Activated CD8-positive, alpha-beta memory T cell treated with anti-CD3 and anti-CD28 coated beads, Interleukin-2, amount 50 U/mL, for 24 hours (primary cell): ENCODE results near the gene SAPCD2.

Source experiments
- DNase-seq: peaks from one replicate; pipeline ENCODE4 v3.0.0-alpha.2; 2020; ENCODE audit errors: extremely low read depth

SAPCD2 gene

DNA sequence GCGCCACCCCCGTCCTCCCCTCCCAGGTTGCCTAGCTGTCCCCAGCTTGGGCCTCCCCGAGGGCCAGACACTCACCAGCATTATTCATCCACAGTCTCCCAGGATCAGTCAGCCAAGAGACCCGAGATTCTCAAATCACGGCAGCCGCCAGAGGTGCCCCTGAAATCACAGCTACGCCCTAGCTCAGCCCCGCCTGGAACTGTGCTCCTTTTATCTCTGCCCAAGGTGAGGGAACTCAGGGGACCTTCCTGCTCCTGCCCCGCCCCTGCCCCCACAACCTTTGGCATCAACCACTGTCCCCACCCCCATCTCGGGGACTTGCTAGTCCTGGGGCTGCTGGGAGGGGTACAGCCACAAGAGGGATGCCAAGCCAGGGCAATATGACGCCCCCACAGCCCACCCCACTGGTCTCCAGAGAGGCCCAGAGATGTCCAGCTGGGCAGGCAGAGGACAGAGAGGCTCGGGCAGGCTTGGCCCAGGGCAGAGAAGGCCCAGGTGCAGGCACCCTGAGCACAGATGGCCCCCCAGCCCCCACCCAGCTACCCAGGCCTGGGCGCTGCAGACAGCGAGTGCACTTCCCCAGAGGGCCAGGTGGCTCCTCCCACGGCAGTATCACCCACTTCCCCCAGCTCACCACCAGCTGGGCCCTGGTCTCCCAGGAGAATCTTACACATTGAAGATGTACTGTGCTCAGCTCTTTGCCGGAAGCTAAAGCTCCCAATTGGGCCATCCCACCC is 38.3 kb downstream of the SAPCD2 start, which contains the start of gene FUT7:
TSS of gene FUT7 (minus strand) at position 185 of the 737 bp plus-strand sequence. CDS start at position 88, 97 bp downstream.
- DNase-seq, result no peak

DNA sequence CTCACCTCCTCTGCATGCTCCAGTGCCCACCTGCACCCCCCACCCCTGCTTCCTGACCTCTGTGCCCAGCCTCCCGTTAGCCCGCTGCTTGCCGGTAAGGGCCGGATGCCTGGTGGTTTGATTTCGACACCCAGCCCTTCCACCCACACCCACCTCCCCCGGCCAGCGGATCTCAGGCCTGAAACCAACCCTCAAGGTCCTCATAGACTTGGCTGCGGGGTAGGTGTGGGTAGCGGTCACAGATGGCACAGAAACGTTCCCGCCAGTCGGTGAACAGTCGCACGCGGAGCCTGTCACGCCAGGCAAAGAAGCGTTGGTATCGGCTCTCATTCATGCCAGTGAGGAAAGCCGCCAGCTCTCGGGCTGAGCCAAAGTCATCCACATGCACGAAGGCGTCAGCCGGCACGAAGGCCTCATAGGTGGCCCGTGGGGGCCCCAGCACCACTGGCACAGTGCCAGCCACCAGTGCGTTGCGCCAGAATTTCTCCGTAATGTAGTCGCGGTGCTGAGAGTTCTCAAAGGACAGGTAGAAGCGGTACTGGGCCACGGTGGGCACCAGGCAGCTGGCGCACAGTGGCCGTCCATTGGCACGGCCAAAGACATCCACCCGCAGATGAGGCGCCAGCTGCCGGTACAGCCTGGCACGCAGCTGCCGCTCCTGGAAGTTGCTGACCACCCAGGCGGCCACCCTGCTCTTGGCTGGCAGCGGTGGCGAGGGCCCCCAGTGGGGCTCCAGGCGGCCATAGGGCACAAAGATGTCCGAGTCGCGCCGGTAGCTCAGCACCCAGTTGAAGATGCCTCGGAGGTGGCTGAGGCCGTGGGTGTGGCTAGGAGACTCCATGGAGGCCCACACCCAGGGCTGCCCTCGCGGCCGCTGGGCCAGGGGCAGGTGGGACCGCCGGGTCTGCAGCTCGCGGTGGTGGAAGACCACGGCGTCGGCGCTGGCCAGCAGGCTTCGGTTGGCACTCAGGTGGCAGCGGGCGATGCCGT is 39.5 kb downstream of the SAPCD2 start:
- no peak for DNase-seq

DNA sequence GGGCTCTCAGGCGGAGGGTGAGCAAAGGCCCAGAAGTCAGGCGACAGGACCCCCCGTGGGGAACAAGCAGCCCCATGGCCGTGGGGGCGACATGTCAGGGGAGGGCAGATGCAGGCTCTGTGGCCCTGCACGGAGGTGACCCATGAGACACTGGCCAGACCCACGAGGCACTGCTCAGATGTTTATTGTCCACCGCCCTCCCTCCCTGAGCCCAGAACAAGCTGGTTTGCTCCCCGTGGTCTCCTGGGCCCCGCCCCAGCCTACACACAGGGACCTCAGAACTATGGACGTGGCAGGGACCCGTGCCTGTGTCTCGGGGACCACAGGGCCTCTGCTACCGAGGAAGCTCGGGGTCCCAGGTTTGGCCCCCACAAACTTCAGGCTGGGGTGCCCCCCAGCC is 40.4 kb downstream of the SAPCD2 start:
- no peak for DNase-seq

DNA sequence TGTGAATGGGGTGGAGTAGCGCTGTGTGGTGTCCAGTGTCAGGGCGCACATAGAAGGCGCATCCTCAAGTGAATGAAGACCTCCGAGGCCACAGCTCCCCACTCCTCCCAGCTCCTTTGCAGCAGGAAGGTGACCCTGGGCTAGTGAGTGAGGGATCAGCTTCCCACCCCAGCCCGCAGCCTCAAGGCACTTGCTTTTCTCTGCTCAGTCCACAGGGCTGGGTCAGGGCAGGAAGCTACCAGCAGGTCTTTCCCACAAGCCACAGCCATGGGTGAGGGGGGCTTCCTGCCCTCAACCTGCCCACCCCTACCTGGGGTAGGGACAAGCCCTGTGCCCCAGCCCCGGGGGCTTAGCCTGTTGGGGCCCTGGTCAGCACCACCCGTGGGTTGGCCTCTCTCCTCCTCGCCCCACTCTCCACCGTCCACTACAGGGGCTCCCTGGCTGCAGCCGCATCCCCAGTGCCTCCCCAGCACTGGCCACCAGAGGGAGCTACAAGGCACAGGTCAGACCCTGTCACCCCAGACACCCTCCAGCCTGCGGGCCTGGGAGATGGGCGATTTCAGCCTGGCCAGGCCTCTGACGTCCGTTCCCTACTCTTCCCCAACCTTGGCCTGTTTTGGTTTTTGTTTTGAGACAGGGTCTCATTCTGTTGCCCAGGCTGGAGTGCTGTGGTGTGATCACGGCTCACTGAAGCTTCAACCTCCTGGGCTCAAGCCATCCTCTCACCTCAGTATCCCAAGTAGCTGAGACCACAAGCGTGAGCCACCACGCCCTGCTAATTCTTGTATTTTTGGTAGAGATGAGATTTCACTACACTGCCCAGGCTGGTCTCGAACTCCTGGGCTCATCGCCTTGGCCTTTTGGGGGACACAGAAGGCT is 41.1 kb downstream of the SAPCD2 start:
- no peak for DNase-seq

DNA sequence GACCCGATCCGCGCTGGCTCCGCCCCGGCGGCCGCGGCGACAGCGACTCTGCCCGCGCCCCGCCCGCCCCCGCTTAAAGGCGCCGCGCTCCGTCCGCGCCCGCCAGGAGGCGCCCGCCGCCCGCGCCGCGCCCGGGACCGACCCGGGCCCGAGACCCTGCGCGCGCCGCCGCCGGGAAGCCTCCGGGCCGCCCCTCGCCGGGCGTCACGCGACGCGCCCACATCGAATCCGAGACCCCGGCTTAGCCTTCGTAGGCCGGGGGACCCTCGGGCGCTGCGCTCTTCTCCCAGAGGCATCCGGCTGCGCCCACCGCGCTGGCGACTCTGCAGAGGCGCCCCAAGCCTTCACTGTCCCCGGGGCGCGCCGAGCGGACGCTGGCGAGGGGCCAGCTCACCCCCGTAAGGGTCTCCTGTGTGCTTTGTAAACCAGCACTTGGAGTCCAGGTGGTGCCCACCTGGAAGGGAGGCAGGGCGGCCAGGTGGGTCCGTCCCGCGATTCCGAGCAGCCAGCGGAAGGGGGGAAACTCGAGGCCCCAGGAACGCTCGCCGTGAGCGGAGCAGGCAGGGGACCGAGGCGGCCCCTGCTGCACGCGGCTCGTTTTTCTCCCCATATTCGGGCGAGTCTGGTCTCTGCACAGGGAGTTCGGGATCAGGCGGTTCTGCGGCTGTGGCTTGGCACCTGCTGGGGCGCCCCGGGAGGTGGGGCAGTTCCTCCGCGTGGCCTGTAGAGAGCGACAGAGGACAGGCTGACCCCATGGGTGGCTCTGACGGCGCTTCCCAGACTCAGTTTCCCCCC is 41.9 kb downstream of the SAPCD2 start:
- DNase-seq, result no peak

DNA sequence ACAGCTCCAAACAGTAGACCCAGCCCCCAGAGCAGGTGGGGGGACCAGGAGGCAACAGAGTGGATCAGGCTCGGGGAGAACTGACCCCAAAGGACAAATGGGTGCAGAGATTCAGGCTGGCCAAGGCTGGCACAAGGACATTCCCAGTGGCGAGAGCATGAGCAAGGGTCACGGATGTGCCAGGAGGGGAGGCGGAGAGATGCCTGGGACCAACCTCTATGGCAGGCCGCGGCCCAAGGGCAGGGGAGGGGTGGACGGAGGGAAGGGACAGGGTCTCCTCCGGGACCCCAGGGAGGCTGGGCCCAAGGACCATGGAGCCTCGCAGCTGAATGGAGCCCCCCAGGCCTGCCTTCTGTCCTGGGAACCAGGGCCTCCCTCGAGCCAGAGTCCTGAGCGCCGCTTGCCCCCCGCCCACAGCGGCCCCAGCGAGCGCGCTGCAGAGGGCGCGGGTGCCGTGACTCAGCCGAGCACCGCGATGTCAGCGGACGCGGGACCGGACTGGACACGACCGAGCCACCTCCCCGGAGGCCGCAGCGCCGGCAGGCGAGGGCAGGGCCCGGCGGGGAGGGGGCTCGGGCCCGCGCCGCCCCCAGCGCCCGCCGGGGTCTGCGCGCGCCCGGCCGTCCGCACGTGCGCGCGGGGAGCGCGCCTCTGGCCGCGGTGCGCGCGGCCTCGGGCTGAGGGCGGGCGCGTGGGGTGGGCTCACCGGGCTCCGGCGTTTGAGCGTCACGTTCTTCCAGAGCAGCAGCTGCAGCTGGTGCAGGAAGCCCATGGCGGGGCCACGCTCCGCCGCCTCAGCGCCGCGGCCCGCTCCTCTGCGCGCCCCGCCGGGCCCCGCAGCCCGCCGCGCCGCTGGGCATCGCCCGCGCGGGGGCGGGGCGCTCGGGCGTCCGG is 42.7 kb downstream of the SAPCD2 start, which contains the start of gene ABCA2:
TSS of gene ABCA2 (minus strand) at position 869 of the 894 bp plus-strand sequence. CDS start at position 772, 97 bp downstream.
- DNase-seq, result no peak

DNA sequence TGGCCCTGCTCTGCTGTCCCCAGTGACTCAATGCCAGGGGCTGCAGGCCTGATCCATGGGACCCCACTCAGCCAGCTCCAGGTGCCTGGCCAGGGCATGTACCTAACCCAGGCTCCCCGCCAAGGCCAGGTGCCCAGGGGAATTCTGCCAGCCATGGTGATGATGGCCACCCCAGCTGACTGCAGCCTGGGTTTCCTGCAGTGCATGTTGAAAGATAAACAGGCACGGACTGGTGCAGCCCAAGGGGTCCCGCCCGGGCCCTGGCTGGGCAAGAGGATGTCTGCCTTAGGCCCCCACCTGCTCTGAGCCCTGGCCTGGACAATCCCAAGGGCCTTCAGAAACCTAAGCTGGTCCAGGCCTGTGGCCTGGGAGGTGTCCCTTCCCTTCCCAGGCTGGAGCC is 43.5 kb downstream of the SAPCD2 start:
- no peak for DNase-seq

DNA sequence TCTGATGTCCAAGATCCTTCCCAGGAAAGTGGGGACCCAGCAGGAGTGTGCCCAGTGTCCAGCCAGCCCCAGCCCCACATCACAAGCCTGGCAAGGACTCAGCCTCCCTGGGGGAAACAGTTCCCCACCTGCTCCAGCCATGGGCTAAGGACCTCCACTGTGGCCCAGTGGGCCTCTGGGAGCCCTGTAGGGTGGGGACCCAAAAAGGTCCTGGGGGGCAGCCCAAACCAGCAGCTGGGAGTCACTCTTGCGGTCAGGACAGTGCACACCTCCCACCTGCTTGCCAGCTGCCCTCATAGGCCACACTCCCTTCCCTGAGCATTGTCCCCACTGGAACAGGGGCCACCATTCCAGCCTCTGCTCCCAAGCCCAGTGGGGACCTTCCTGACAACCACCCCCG is 44.0 kb downstream of the SAPCD2 start:
- DNase-seq, result no peak

DNA sequence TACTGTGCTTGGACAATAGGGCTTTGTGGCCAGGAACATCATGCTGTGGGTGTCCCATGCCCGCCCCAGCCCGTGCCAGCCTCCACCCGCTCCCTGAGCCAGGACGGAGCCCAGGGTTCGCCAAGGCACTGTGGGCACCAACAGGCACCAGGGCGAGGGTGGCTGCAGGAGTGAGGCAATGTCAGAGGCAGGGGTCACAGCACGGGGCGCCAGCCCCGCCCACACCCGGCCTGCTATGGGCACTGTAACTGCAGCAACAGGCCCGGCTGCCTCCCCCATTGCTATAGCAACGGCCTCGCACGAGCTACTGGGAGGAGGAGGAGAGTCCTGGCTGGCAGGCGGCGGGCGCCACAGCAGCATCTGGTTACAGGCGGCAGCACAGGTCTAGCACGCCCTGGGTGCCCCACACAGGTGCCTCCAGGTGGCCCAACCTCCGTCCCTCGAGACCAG is 44.8 kb downstream of the SAPCD2 start:
- no peak for DNase-seq

DNA sequence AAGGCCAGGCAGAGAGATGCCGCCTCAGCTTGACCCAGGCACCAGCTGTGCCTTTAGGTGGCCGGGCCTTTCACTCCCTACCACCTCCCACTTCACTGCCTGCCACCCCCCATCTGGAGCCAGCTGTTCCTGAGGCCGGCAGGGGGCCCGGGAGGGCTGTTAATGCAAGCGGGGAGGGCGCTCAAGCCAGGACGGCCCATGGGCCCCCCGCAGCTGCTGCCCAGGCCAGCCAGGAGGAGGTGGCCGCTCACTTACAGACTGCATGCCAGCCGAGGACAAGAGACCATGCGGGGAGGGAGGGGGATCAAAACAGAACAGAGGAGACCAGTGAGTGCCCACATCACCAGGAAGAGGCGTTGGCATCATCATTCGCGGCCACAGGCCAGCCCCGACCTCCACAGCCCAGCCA is 46.8 kb downstream of the SAPCD2 start:
- no peak for DNase-seq

DNA sequence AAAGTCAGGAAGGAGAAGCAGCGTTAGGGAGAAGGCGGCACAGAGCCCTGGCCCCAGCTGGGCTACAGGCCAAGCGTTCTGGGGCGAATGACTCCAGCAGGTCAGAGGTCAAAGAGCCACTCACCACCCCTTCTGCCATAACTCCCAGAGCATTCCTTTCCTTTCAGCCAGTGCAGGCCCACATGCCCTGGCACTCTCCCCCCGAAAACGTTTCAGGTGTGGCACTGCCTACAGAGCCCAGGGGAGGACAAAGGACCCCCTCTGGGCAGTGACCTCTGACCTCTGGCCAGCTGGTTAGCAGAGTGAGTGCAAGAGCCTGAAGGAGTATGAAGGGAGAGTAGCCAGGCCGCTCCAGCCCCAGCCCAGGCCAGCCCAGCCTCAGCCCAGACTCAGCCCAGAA is 47.2 kb downstream of the SAPCD2 start:
- no peak for DNase-seq

DNA sequence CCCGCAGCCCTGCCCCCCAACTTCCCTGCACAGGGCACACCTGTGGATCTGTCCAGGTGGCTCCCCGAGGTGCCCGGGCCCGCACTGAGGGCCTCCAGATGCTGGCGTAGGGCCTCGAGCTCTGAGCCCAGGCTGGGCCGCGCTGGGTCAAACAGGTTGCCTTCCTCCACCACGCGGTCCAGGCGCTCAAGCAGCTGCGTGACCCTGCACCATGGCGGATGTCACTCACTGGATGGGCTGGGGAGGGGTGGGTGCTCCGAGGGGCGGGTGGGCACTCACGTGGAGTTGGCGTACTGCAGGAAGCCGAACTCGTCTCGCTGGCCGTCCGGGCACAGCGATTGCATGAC is 47.7 kb downstream of the SAPCD2 start:
- DNase-seq, result no peak

DNA sequence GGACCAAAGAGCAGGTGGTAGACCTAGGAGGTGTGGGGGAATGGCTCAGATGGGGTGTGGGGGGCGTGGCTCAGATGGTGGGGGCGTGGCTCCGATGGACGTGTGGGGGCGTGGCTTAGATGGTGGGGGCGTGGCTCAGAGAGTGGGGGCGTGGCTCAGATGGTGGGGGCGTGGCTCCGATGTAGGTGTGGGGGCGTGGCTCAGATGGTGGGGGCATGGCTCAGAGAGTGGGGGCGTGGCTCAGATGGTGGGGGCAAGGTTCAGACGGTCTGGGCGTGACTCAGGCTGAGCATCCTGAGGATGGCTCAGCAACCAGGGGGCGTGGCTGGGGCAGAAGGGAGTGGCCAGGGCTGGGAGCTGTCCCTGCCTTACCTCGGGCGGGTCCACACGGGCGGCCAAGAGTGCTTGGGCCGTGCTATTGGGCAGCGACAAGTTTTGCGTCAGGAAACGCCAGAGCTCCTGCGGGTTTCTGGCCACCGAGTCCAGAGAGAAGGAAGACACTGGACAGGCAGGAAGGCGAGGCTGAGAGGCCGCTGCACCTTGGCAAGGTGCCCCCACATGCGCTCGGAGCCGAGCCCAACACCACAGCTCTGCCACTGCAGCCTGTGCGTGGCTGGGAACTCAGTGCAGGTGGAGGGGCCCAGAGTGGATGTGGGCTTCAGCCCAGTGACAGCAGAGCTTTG is 48.2 kb downstream of the SAPCD2 start:
- peak; percentile 58 for DNase-seq

DNA sequence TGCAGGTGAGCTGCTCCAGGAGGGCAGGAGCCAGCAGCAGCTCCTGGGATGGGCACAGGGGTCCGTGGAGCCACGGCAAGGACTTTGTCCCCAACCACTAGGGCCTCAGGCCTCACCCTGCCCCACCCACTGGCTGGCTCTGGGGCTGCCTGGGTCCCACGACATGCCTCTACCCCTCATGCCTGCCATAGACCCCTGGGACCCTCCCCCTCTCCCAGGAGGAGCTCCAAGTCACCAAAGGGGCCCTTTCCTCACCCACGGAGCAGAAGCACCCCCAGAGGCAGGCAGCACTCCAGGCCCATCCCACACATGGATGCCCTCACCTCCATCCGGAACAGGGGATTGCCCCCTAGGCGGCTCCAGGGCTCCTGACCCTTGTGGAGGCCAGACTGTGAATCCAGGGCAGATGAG is 48.8 kb downstream of the SAPCD2 start:
- DNase-seq, result no peak

DNA sequence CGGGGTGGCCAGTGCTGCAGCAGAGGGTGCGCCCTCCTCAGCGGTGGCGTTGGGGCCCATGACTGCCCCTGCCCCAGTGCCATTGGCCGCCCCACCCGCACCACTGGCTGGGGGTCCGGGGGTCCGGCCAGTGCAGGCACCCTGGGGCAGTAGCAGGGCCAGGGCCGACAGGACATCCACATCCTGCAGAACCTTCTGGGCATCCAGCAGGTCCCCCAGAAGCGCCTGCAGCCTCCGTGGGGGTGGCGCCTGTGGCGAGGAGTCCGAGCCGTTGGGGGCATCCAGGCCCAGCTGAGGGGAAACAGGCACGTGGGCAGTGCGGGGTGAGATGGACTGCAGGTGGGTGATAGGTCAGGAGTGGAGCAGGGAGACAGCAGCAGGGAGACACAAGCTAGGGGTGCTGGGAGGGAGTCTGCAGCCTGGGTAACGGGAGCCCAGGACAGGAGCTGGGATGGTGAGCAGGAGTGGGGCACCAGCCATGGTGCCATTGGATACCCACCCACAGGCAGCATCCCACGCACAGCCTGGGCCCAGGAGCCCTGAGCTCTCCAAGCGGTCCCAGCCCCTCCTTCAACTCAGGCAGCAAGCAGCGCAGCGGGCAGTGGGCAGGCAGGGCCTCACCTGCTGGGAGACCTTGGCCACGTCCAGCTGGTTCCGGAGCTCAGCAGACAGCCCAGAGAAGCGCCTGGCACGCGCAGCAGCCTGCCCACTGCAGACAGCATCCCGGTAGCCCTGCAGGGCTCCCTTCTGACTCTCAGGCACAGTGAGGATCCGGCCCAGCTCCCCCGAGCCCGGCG is 49.4 kb downstream of the SAPCD2 start:
- no peak for DNase-seq

DNA sequence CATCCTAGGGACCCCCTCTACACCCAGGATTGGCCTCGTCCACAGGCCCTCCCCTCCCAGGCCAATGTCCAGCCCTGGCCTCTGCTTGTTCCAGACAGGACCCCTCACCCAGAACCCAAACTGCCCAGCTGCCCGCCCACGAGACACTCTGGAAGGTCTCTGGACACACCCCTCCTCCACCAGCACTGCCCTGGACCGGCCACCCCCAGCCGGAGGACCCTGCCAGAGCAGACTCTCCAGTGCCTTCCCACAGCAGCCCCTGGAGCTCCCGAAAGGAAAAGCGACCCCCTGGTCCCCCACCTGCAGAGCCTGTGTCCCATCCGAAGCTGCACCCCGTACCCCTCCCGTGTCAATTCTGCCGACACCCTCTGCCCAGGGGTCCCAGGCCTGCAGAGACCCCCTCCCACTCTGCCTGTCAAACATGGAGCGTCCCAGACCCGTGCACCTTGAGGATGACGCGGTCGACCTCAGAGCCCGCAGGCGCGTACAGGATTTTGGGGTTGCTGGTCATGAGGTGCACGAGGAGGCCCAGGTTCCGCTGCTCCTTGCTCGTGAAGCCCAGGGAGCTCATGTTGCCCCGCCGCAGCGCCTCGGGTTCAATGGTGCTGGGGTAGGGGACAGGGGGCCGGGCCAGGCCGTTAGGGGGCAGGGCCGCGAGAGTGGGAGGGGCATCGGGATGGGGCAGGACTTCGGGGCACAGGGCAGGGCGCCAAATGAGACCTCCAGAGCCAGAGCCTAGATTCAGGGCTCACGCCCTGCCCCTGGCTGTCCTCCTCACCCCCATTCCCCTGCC is 50.3 kb downstream of the SAPCD2 start:
- no peak for DNase-seq

DNA sequence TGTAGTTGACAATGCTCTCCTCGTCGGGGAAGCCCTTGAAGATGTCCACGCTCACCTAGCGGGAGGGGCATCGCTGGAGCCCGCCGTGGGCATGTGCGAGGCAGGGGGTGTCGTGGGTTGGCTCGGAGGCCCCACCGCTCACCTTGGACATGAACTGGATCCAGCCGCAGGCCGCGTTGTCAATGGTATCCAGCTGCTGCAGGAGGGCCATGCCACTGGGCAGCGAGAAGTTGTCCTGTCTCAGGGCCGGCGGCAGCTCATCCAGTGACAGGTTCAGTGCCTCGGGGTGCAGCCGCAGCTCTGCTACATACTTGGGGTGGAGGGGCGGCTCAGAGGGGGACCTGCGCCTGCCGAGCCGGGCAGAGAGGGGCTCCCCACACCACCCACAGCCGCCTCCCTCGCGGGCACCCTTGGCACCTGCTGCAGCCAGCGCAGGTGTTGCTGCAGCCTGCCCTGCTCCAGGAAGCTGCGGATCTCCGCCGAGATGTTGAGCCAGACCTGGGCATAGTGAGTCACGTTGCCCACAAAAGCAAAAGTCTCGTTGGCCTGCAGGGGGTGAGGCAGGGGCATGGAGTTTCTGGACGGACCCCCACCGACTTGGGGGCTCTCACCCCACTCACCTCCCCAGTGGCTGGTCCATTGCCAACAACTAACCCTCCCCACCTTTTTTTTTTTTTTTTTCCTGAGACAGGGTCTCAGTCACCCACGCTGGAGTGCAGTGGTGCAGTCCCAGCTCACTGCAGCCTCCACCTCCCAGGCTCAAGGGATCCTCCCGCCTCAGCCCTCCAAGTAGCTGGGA is 51.4 kb downstream of the SAPCD2 start:
- no peak for DNase-seq
